GM19099 (cell line): ENCODE measurements around the gene SPEG.

Experiments
- POLR2A ChIP-seq: IDR thresholded peaks from 3 replicates; pipeline ENCODE4 v1.6.1; 2011; ENCODE audit warnings: low read depth; ENCODE audit not compliant: insufficient read length; ENCODE audit errors: extremely low read depth

SPEG gene

GRCh38 chr2:219545295-219545942 lies 110.8 kb downstream of the SPEG start:
- no peak for TF ChIP-seq POLR2A

- no peak for TF ChIP-seq POLR2A
Observed at GRCh38 chr2:219545943-219546352, 111.3 kb downstream of the SPEG start.

GRCh38 chr2:219547621-219548020 lies 113.0 kb downstream of the SPEG start:
- no peak for TF ChIP-seq POLR2A
